SK-N-SH (cell line): ENCODE results near the gene FAM229B. TPM values are rescaled to one million over a fixed set of nuclear protein-coding genes. Genes with fewer than 3 reads are reported as not detected.
"Not testable (repeated sequence)": the region's sequence is repeated elsewhere in the genome, so short reads cannot be mapped to it uniquely, and the experiment has no call there.

Source experiments
- CTCF ChIA-PET: fragments of 300-600, 350-600 bp; formaldehyde crosslinking; extraction: SDS; loops from one replicate; lab custom pipeline; 2021; lab: Yijun Ruan, JAX
- POLR2A ChIA-PET: fragments of 350-600 bp; sonication (Branson Sonifier 250); formaldehyde crosslinking; extraction: SDS; loops from one replicate; lab custom pipeline; 2020; ENCODE audit warnings: antibody characterized with exemption, inconsistent platforms; lab: Yijun Ruan, JAX
- DNase-seq: peaks from one replicate; pipeline ENCODE4 v3.0.0; 2012
- H2AFZ ChIP-seq: fragments of 200-600 bp; sonication (generic); 2 replicates; pipeline ENCODE4 v1.8.1; 2016; ENCODE audit warnings: antibody characterized with exemption, mild to moderate bottlenecking, low read depth
- H3F3A ChIP-seq: fragments of 200-600 bp; sonication (generic); replicated peaks from 2 replicates; pipeline ENCODE3; 2016; ENCODE audit warnings: antibody characterized with exemption, mild to moderate bottlenecking; ENCODE audit not compliant: insufficient read depth
- H3K27ac ChIP-seq, 2 experiments: fragments of 200-500 bp in 1 of 2; fragments of 200-600 bp in 1 of 2; sonication (Bioruptor generic) in 1 of 2; sonication (generic), shearing (Covaris generic) in 1 of 2; 2 replicates each; pipeline versions ENCODE4 v1.5.1 to v1.6.1; 2014 to 2016; ENCODE audit warnings: low read depth in 2 of 2, inconsistent platforms in 1 of 2, low read length in 1 of 2, mild to moderate bottlenecking in 1 of 2, mixed read lengths in 1 of 2
- H3K27me3 ChIP-seq: fragments of 200-600 bp; sonication (generic), shearing (Covaris generic); 2 replicates; pipeline ENCODE4 v1.6.1; 2016; ENCODE audit warnings: mixed run types; ENCODE audit not compliant: insufficient read depth
- H3K36me3 ChIP-seq, 2 experiments: fragments of 200-500 bp in 1 of 2; fragments of 200-600 bp in 1 of 2; sonication (Bioruptor generic) in 1 of 2; sonication (generic) in 1 of 2; replicated peaks in 1 of 2; 2 replicates each; pipeline versions ENCODE3 to v1.5.1; 2014 to 2016; ENCODE audit warnings: low read length in 1 of 2, mild to moderate bottlenecking in 1 of 2; ENCODE audit not compliant: insufficient read depth in 2 of 2, control insufficient read depth in 1 of 2
- H3K4me1 ChIP-seq, 2 experiments: fragments of 200-500 bp in 1 of 2; fragments of 200-600 bp in 1 of 2; sonication (Bioruptor generic) in 1 of 2; sonication (generic), shearing (Covaris generic) in 1 of 2; 2 replicates each; pipeline versions ENCODE4 v1.5.1 to v1.6.1; 2014 to 2016; ENCODE audit warnings: low read depth in 1 of 2, low read length in 1 of 2, mixed run types in 1 of 2; ENCODE audit not compliant: insufficient read depth in 2 of 2, control insufficient read depth in 1 of 2
- H3K4me2 ChIP-seq: fragments of 200-600 bp; sonication (generic), shearing (Covaris generic); 2 replicates; pipeline ENCODE4 v1.6.1; 2017; ENCODE audit warnings: mixed run types
- H3K4me3 ChIP-seq, 2 experiments: fragments of 200-500 bp in 1 of 2; fragments of 200-600 bp in 1 of 2; sonication (Bioruptor generic) in 1 of 2; sonication (generic), shearing (Covaris generic) in 1 of 2; 2 replicates each; pipeline versions ENCODE4 v1.5.1 to v1.8.1; 2014 to 2016; ENCODE audit warnings: low read depth in 2 of 2, inconsistent platforms in 1 of 2, low read length in 1 of 2, mild to moderate bottlenecking in 1 of 2, mixed read lengths in 1 of 2, moderate library complexity in 1 of 2
- H3K79me2 ChIP-seq: fragments of 200-600 bp; sonication (generic); 2 replicates; pipeline ENCODE4 v1.8.1; 2017; ENCODE audit warnings: mild to moderate bottlenecking; ENCODE audit not compliant: insufficient read depth
- H3K9ac ChIP-seq: fragments of 200-600 bp; sonication (generic); 2 replicates; pipeline ENCODE4 v1.6.1; 2017; ENCODE audit warnings: mixed run types
- H3K9me2 ChIP-seq: fragments of 200-600 bp; sonication (generic); 2 replicates; pipeline ENCODE4 v1.6.1; 2017; ENCODE audit warnings: mixed run types
- H3K9me3 ChIP-seq: fragments of 200-600 bp; sonication (generic); 2 replicates; pipeline ENCODE4 v1.6.1; 2017; ENCODE audit warnings: mixed run types, mild to moderate bottlenecking, moderate library complexity
- H4K20me1 ChIP-seq: fragments of 200-600 bp; sonication (generic); 2 replicates; pipeline ENCODE4 v1.6.1; 2017; ENCODE audit warnings: mild to moderate bottlenecking, mixed run types; ENCODE audit not compliant: insufficient read depth
- EP300 ChIP-seq, 2 experiments: IDR thresholded peaks; 2 replicates each; pipeline versions ENCODE4 v1.4.0 to v1.6.1; 2012; ENCODE audit warnings: borderline replicate concordance in 1 of 2, low read depth in 1 of 2, low read length in 1 of 2
- FOSL2 ChIP-seq: IDR thresholded peaks from 2 replicates; pipeline ENCODE4 v1.4.0; 2012; ENCODE audit warnings: low read depth, mild to moderate bottlenecking, moderate library complexity, borderline replicate concordance
- FOXM1 ChIP-seq: IDR thresholded peaks from 2 replicates; pipeline ENCODE4 v1.4.0; 2012; ENCODE audit warnings: low read depth, mild to moderate bottlenecking
- GATA2 ChIP-seq: sonication (generic); formaldehyde crosslinking; IDR thresholded peaks from 2 replicates; pipeline ENCODE4 v1.5.0; 2020; ENCODE audit warnings: mild to moderate bottlenecking, missing genetic modification reagents
- JUND ChIP-seq: IDR thresholded peaks from 2 replicates; pipeline ENCODE4 v1.4.0; 2012
- MEF2A ChIP-seq: IDR thresholded peaks from 2 replicates; pipeline ENCODE4 v1.4.0; 2012; ENCODE audit warnings: low read depth, borderline replicate concordance
- POLR2AphosphoS5 ChIP-seq: IDR thresholded peaks from 2 replicates; pipeline ENCODE4 v1.6.1; 2012; ENCODE audit warnings: low read depth, low read length
- RAD21 ChIP-seq: IDR thresholded peaks from 2 replicates; pipeline ENCODE4 v1.6.1; 2012; ENCODE audit warnings: mild to moderate bottlenecking, low read length
- SMC3 ChIP-seq: IDR thresholded peaks from 2 replicates; pipeline ENCODE4 v1.6.1; 2012; ENCODE audit warnings: low read depth, low read length, improper control_type of control experiment
- TEAD4 ChIP-seq: IDR thresholded peaks from 2 replicates; pipeline ENCODE4 v1.4.0; 2012; ENCODE audit warnings: mild to moderate bottlenecking, borderline replicate concordance; ENCODE audit not compliant: insufficient read depth
- YY1 ChIP-seq: IDR thresholded peaks from 2 replicates; pipeline ENCODE4 v1.4.0; 2012; ENCODE audit warnings: low read depth, mild to moderate bottlenecking
- WGBS: methylation state at CpG from one replicate; pipeline ENCODE4 v1.1.6; 2017; ENCODE audit warnings: low lambda C conversion rate; 5-methylcytosine and 5-hydroxymethylcytosine counted together
- polyA plus RNA-seq, 3 experiments: library from polyadenylated mRNA; depleted of rRNA; stranded (reverse); fragments of >200 nt; gene quantifications; 2 replicates each; pipeline ENCODE4 v1.2.3, GENCODE V29; 2012
- TF ChIP-seq, protein P1 (sequence below): IDR thresholded peaks from 2 replicates; pipeline ENCODE4 v1.4.0; 2012; ENCODE audit warnings: low read depth

FAM229B gene
- polyA plus RNA-seq, 1 of the 3 experiments (the other 2 are of a cell fraction): 15.9 TPM

DNA sequence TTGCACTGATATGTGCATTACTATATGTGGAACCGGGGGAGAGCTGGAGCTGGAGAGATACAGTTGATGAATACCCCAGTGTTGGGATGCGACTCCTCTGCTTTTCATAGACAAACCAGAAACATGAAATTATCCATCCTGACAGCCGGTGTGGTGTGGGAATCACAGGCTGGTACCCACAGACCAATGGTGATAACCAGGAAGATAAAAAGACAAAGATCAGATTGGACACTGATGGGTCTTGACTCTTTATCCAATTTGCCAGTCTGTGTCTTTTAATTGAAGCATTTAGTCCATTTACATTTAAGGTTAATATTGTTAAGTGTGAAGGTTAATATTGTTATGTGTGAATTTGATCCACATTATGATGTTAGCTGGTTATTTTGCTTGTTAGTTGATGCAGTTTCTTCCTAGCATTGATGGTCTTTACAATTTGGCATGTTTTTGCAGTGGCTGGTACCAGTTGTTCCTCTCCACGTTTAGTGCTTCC is 36.1 kb upstream of the FAM229B start:
- H3K4me2 ChIP-seq: not testable (repeated sequence)
- WGBS: 57% methylated on average over 4 of the region's 4 CpGs
- peak; percentile 21; the same call in 1 of the 2 replicates for TF ChIP-seq GATA2 (CRISPR knock-in tag)
- TF ChIP-seq, all 33 proteins: peak for 1; not testable (repeated sequence) for 32

DNA sequence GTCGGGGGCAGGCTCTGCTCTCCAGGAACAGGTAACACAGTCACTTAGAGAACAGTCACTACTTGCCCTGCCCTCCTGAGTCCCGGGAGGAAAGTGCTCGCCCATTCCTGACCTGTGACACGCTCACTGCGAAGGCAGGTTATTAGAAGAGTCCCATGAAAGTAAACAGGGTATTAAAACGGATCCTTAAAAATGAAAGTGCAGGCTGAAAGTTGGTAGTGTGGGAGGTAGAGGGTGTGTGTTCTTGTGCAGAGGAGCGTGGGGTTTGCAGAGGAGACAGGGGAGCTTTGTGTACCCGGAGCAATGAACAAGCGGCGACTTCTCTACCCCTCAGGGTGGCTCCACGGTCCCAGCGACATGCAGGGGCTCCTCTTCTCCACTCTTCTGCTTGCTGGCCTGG is 33.4 kb upstream of the FAM229B start, which contains the start of gene CCN6:
Gene CCN6 (plus strand): TSS at position 104 of the 400 bp plus-strand sequence. CDS start 254 bp downstream, at position 358.
- Histone ChIP-seq H3F3A (no peaks in the 10 kb centered on the region), H4K20me1 (no peaks in the 10 kb centered on the region), H3K9ac (no peak within 1 kb of the TSS), H3K36me3 (no peaks in the 10 kb centered on the region), H3K4me2 (no peak within 1 kb of the TSS), H3K4me3 (no peak within 1 kb of the TSS), H3K4me1 (no peaks in the 10 kb centered on the region; a peak in 1 of 4 replicates), H3K79me2 (no peaks in the 10 kb centered on the region), H2AFZ (peak within 1 kb of the TSS; percentile 56; the same call in 1 of the 2 replicates), H3K9me2 (no peaks in the 10 kb centered on the region), H3K27ac (no peak within 1 kb of the TSS), H3K9me3 (no peaks in the 10 kb centered on the region), H3K27me3 (no peaks in the 10 kb centered on the region)
- DNase-seq: no peak
- ChIA-PET CTCF (interaction anchor here (1.4 to 2.1 kb wide), 2 partner anchors 10 to 12 kb away, joined by 4 to 9 read pairs; no protein-coding TSS in a partner anchor), POLR2A (no interaction called here)
- WGBS: 87% methylated on average over 12 of the region's 12 CpGs
- no peak for TF ChIP-seq TEAD4
- TF ChIP-seq, protein P1, sequence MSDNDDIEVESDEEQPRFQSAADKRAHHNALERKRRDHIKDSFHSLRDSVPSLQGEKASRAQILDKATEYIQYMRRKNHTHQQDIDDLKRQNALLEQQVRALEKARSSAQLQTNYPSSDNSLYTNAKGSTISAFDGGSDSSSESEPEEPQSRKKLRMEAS: no peak
- no peak for TF ChIP-seq FOXM1
- TF ChIP-seq SMC3: no peak
- TF ChIP-seq RAD21: no peak
- TF ChIP-seq JUND: no peak
- TF ChIP-seq POLR2AphosphoS5: no peak
- no peak for TF ChIP-seq YY1
- TF ChIP-seq FOSL2: no peak
- no peak for TF ChIP-seq MEF2A
- no peak for TF ChIP-seq EP300 (IDR thresholded peaks at IDR 0.05; ENCODE audit: borderline replicate concordance in 1 of 2, low read depth in 1 of 2, low read length in 1 of 2)

More for the DNA sequence above, 36.1 kb upstream of the FAM229B start:
- H3K27ac ChIP-seq, H4K20me1 ChIP-seq, H3K4me3 ChIP-seq, H3K9ac ChIP-seq, POLR2A ChIA-PET, H3K9me2 ChIP-seq, H3K79me2 ChIP-seq, H3K27me3 ChIP-seq, DNase-seq, H3F3A ChIP-seq, H3K9me3 ChIP-seq, H3K36me3 ChIP-seq, H3K4me1 ChIP-seq, H2AFZ ChIP-seq: not testable (repeated sequence)
- CTCF ChIA-PET: interaction anchor here (1.6 kb wide), 1 partner anchor 8 kb away, joined by 6 read pairs; no protein-coding TSS in a partner anchor
